GM23338 (cell line): ENCODE data around the gene MPPED1. TPM values are rescaled to one million over a fixed set of nuclear protein-coding genes. Genes with fewer than 3 reads are reported as not detected.

Experiments used
- ATAC-seq: fragments of 200-7000 bp; cut with Tn5 transposase; 3 replicates; pipeline ENCODE4 v1.9.1; 2020
- DNase-seq: peaks from one replicate; pipeline ENCODE4 v3.0.0-alpha.2; 2015; ENCODE audit warnings: low spot score
- H2AFZ ChIP-seq: fragments of 200-600 bp; sonication (generic); 2 replicates; pipeline ENCODE4 v1.8.0; 2016; ENCODE audit warnings: antibody characterized with exemption, mild to moderate bottlenecking, moderate library complexity
- H3F3A ChIP-seq: fragments of 200-600 bp; sonication (generic); replicated peaks from 2 replicates; pipeline ENCODE4 v1.8.0; 2017; ENCODE audit warnings: antibody characterized with exemption, mixed run types, low read depth
- H3K27ac ChIP-seq: fragments of 200-600 bp; sonication (generic); 2 replicates; pipeline ENCODE4 v1.6.1; 2016; ENCODE audit warnings: low read depth
- H3K27me3 ChIP-seq: fragments of 200-600 bp; sonication (generic); 2 replicates; pipeline ENCODE4 v1.8.0; 2016; ENCODE audit warnings: mild to moderate bottlenecking, mixed run types, moderate library complexity; ENCODE audit not compliant: insufficient read depth
- H3K36me3 ChIP-seq: fragments of 200-600 bp; sonication (generic); 2 replicates; pipeline ENCODE4 v1.8.0; 2016; ENCODE audit warnings: mild to moderate bottlenecking; ENCODE audit not compliant: insufficient read depth
- H3K4me1 ChIP-seq: fragments of 200-600 bp; sonication (generic); 2 replicates; pipeline ENCODE4 v1.8.0; 2016; ENCODE audit warnings: mild to moderate bottlenecking, moderate library complexity; ENCODE audit not compliant: insufficient read depth
- H3K4me2 ChIP-seq: fragments of 200-600 bp; sonication (generic); 2 replicates; pipeline ENCODE4 v1.7.1; 2017; ENCODE audit warnings: mixed run types
- H3K4me3 ChIP-seq: fragments of 200-600 bp; sonication (generic); 2 replicates; pipeline ENCODE4 v1.6.1; 2016; ENCODE audit warnings: mixed run types
- H3K79me2 ChIP-seq: fragments of 200-600 bp; sonication (generic); replicated peaks from 2 replicates; pipeline ENCODE4 v1.8.0; 2017; ENCODE audit warnings: mild to moderate bottlenecking; ENCODE audit not compliant: insufficient read depth
- H3K9me2 ChIP-seq: fragments of 200-600 bp; sonication (generic); 2 replicates; pipeline ENCODE4 v1.8.0; 2017; ENCODE audit not compliant: insufficient read depth
- H4K20me1 ChIP-seq: fragments of 200-600 bp; sonication (generic); replicated peaks from 2 replicates; pipeline ENCODE4 v1.8.0; 2017; ENCODE audit warnings: mild to moderate bottlenecking; ENCODE audit not compliant: insufficient read depth
- H3K27ac Mint-ChIP-seq: 2 replicates; pipeline ENCODE4 v1.8.0; 2020; ENCODE audit warnings: inconsistent platforms, mild to moderate bottlenecking, moderate library complexity, mixed read lengths
- H3K27me3 Mint-ChIP-seq: 3 replicates; pipeline ENCODE4 v1.8.0; 2022; ENCODE audit warnings: low read depth, mild to moderate bottlenecking, moderate library complexity, mixed read lengths, inconsistent platforms; ENCODE audit not compliant: insufficient read depth, poor library complexity
- H3K36me3 Mint-ChIP-seq: 3 replicates; pipeline ENCODE4 v1.8.0; 2021; ENCODE audit warnings: low read depth, mild to moderate bottlenecking, inconsistent platforms, moderate library complexity, mixed read lengths
- H3K4me1 Mint-ChIP-seq: 3 replicates; pipeline ENCODE4 v1.8.0; 2020; ENCODE audit warnings: mild to moderate bottlenecking, inconsistent platforms, mixed read lengths
- H3K4me3 Mint-ChIP-seq: 3 replicates; pipeline ENCODE4 v1.8.0; 2021; ENCODE audit warnings: moderate library complexity, mild to moderate bottlenecking, inconsistent platforms, mixed read lengths
- H3K9me3 Mint-ChIP-seq: 3 replicates; pipeline ENCODE4 v1.8.0; 2020; ENCODE audit warnings: moderate library complexity, mild to moderate bottlenecking, inconsistent platforms, mixed read lengths
- CREB1 ChIP-seq: fragments of 250-450 bp; sonication (Bioruptor Pico); IDR thresholded peaks from 2 replicates; pipeline ENCODE4 v1.5.0; 2020; ENCODE audit warnings: low read depth, mild to moderate bottlenecking, moderate library complexity
- CTCF ChIP-seq, 2 experiments: fragments of 200-600 bp in 1 of 2; sonication (generic) in 1 of 2; conservative IDR thresholded peaks; 2 replicates each; pipeline versions ENCODE4 v1.5.1 to v1.6.1; 2016 to 2017; ENCODE audit warnings: antibody characterized with exemption in 2 of 2, low read depth in 2 of 2, mild to moderate bottlenecking in 2 of 2, moderate library complexity in 1 of 2
- ETS1 ChIP-seq: IDR thresholded peaks from 2 replicates; pipeline ENCODE4 v1.6.1; 2016; ENCODE audit warnings: antibody characterized with exemption
- EZH2 ChIP-seq: fragments of 200-600 bp; sonication (generic); IDR thresholded peaks from one replicate; pipeline ENCODE4 v1.8.0; 2017; ENCODE audit warnings: antibody characterized with exemption, mild to moderate bottlenecking, low read depth; ENCODE audit not compliant: unreplicated experiment
- EZH2phosphoT487 ChIP-seq: fragments of 200-600 bp; sonication (generic); IDR thresholded peaks from one replicate; pipeline ENCODE4 v1.8.1; 2018; ENCODE audit warnings: antibody characterized with exemption; ENCODE audit not compliant: unreplicated experiment
- JUNB ChIP-seq: IDR thresholded peaks from one replicate; pipeline ENCODE4 v1.6.1; 2016; ENCODE audit warnings: antibody characterized with exemption; ENCODE audit not compliant: unreplicated experiment
- NANOG ChIP-seq: IDR thresholded peaks from 2 replicates; pipeline ENCODE4 v1.6.1; 2016; ENCODE audit warnings: antibody characterized with exemption, borderline replicate concordance
- POLR2AphosphoS5 ChIP-seq: IDR thresholded peaks from 2 replicates; pipeline ENCODE4 v1.6.1; 2016; ENCODE audit warnings: antibody characterized with exemption, low read depth
- REST ChIP-seq: IDR thresholded peaks from one replicate; pipeline ENCODE4 v1.6.1; 2018; ENCODE audit warnings: antibody characterized with exemption; ENCODE audit not compliant: unreplicated experiment
- STAT1 ChIP-seq: IDR thresholded peaks from one replicate; pipeline ENCODE4 v1.6.1; 2016; ENCODE audit warnings: antibody characterized with exemption; ENCODE audit not compliant: unreplicated experiment
- ZNF114 ChIP-seq: fragments of 250-450 bp; sonication (Bioruptor Pico); IDR thresholded peaks from 2 replicates; pipeline ENCODE4 v1.5.0; 2020; ENCODE audit warnings: mild to moderate bottlenecking, moderate library complexity
- ZNF331 ChIP-seq: fragments of 250-450 bp; sonication (Bioruptor Pico); IDR thresholded peaks from 2 replicates; pipeline ENCODE4 v1.5.0; 2020; ENCODE audit warnings: low read depth, mild to moderate bottlenecking, moderate library complexity
- ZNF462 ChIP-seq: fragments of 250-450 bp; sonication (Bioruptor Pico); IDR thresholded peaks from 2 replicates; pipeline ENCODE4 v1.5.0; 2020; ENCODE audit warnings: mild to moderate bottlenecking, moderate library complexity
- polyA plus RNA-seq: library from polyadenylated mRNA; unstranded; fragments of >200 nt; fragmentation: Nextera tagmentation; extraction: Ambion mirVana; gene quantifications from 2 replicates; pipeline ENCODE4 v1.2.1, GENCODE V29; 2016
- total RNA-seq: library from RNA; depleted of rRNA; stranded (reverse); fragments of >200 nt; shearing (Covaris generic); gene quantifications from 2 replicates; pipeline ENCODE4 v1.2.3, GENCODE V29; 2014

Gene MPPED1
- total and polyA plus RNA-seq, 2 experiments from 2014 or later = 0.56 TPM; not detected in 1

- no peaks in the 10 kb centered on the region for H3K36me3 Mint-ChIP-seq
- TF ChIP-seq ETS1 (no peak), POLR2AphosphoS5 (no peak), JUNB (no peak), ZNF331 (CRISPR knock-in tag) (no peak), ZNF462 (CRISPR knock-in tag) (no peak), REST (no peak), NANOG (no peak), STAT1 (no peak), EZH2 (no peak), ZNF114 (CRISPR knock-in tag) (no peak), EZH2phosphoT487 (no peak), CREB1 (CRISPR knock-in tag) (no peak), CTCF (conservative IDR thresholded peaks at IDR 0.05; ENCODE audit: low read depth in 2 of 2) (no peak)
- Histone ChIP-seq H3K36me3 (no peaks in the 10 kb centered on the region), H3K79me2 (no peaks in the 10 kb centered on the region), H3K27me3 (no peaks in the 10 kb centered on the region), H3K27ac (no peak overlapping the region), H3K4me3 (no peak overlapping the region), H3K4me2 (no peak overlapping the region), H3F3A (no peaks in the 10 kb centered on the region), H3K9me2 (no peaks in the 10 kb centered on the region), H4K20me1 (no peaks in the 10 kb centered on the region), H3K4me1 (no peaks in the 10 kb centered on the region), H2AFZ (no peak overlapping the region)
- H3K4me3 Mint-ChIP-seq = no peak overlapping the region
- DNase-seq = no peak
- H3K9me3 Mint-ChIP-seq = peaks cover 16% of the 10 kb centered on the region; the same call in 2 of the 3 replicates
- ATAC-seq = no peak
- no peaks in the 10 kb centered on the region for H3K4me1 Mint-ChIP-seq
- peaks cover 5% of the 10 kb centered on the region for H3K27me3 Mint-ChIP-seq
- H3K27ac Mint-ChIP-seq = no peak overlapping the region
Observed at GRCh38 chr22:43465291-43466015, 53.6 kb downstream of the MPPED1 start.
